Naive B cell (primary cell): Measurements from ENCODE around the gene ZNF750. TPM values are rescaled to one million over a fixed set of nuclear protein-coding genes. Genes with fewer than 3 reads are reported as not detected.
A peak's percentile ranks its signal among the peaks of the same experiment; 100 is the strongest.

Experiments used
- ATAC-seq, 2 donors: fragments of 150-1000 bp; cut with Tn5 transposase; 2 replicates each; pipeline ENCODE4 v1.10.0; 2021; ENCODE audit warnings: low read depth in 2 of 2, mild to moderate bottlenecking in 2 of 2, moderate library complexity in 2 of 2
- DNase-seq: peaks from one replicate; pipeline ENCODE4 v3.0.0; 2022
- H3K27ac Mint-ChIP-seq, 6 donors: one replicate each; pipeline ENCODE4 v1.8.0; 2020 to 2022; ENCODE audit warnings: mild to moderate bottlenecking in 6 of 6, mixed read lengths in 6 of 6, moderate library complexity in 5 of 6, inconsistent platforms in 2 of 6
- H3K27me3 Mint-ChIP-seq, 3 donors: one replicate each; pipeline ENCODE4 v1.8.0; 2021 to 2022; ENCODE audit warnings: mixed read lengths in 3 of 3, mild to moderate bottlenecking in 1 of 3
- H3K36me3 Mint-ChIP-seq, 2 donors: one replicate each; pipeline ENCODE4 v1.8.0; 2020 to 2022; ENCODE audit warnings: mixed read lengths in 2 of 2, inconsistent platforms in 1 of 2, mild to moderate bottlenecking in 1 of 2
- H3K4me1 Mint-ChIP-seq, 3 donors: one replicate each; pipeline ENCODE4 v1.8.0; 2020 to 2022; ENCODE audit warnings: mixed read lengths in 3 of 3, inconsistent platforms in 1 of 3, mild to moderate bottlenecking in 1 of 3, moderate library complexity in 1 of 3
- H3K4me3 Mint-ChIP-seq, 8 donors: one replicate each; pipeline ENCODE4 v1.8.0; 2020 to 2022; ENCODE audit warnings: mild to moderate bottlenecking in 8 of 8, mixed read lengths in 8 of 8, moderate library complexity in 8 of 8, inconsistent platforms in 2 of 8
- H3K9me3 Mint-ChIP-seq, 7 donors: one replicate each; pipeline ENCODE4 v1.8.0; 2020 to 2022; ENCODE audit warnings: mixed read lengths in 7 of 7, mild to moderate bottlenecking in 5 of 7, inconsistent platforms in 2 of 7, moderate library complexity in 1 of 7
- polyA plus RNA-seq, 6 donors: library from polyadenylated mRNA; unstranded; fragments of 300-500 nt; fragmentation: Illumina TruSeq; gene quantifications; one replicate each; pipeline ENCODE4 v1.2.3, GENCODE V29; 2021; ENCODE audit warnings: low read depth in 6 of 6

The ZNF750 gene
- polyA plus RNA-seq, 6 donors from 2014 or later, result 0.12 TPM; not detected in 5

DNA sequence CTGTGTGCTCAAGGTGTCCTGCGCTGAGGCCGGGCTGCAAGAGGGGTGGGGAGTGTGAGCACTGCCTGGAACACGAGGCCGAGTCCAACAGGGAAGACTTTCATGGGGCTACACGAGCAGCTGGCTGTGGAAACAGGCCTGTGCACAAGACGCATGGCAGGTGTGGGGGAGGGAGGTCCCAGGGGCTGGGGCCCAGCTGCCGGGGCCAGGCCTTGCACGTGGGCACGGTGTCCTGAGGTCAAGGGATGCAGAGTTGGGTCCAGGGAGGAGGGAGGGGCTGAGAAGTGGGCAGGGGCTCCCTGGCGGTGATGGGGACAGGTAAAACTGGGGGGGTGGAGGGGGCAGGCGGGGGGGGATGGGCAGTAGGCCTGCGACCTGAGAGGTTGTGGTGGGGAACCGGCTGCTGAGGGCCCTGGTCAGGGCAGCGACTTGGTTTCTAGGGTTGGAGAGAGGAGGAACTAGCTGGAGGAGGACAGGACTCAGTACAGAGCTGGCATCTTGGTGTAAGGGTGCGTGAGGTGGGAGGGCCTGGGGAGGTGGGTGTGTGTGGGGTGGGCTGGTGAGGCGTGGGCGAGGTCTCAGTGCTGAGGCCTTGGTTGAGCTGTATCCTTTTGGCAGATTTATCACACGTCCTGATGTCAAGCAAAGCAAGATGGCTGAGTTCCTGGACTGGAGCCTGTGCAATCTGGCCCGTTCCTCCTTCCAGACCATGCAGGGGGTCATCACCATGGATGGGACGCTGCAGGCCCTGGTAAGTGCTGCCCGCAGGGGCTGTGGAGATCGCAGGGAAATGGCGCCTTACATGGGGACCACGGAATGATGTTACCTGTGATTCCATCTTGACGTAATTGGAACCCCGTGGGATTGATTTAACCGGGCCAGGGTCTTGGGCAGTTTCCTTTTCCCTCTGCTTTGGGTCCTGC lies 58.6 kb downstream of the ZNF750 start:
- H3K36me3 Mint-ChIP-seq, result peaks cover 4 to 12% of the 10 kb centered on the region in 2 donors
- H3K4me3 Mint-ChIP-seq, result peak overlapping the region in 1 of 8 donors; percentile 47
- peak overlapping the region in 1 of 6 donors; percentile 9 for H3K27ac Mint-ChIP-seq
- DNase-seq, result no peak
- H3K4me1 Mint-ChIP-seq, result peaks cover 13 to 18% (median 15%) of the 10 kb centered on the region in 3 donors
- H3K27me3 Mint-ChIP-seq, result peaks cover 0 to 4% (median 0%) of the 10 kb centered on the region in 3 donors
- ATAC-seq, result peak in 1 of 2 donors; percentile 3
- H3K9me3 Mint-ChIP-seq, result peaks cover 0 to 3% (median 0%) of the 10 kb centered on the region in 7 donors

DNA sequence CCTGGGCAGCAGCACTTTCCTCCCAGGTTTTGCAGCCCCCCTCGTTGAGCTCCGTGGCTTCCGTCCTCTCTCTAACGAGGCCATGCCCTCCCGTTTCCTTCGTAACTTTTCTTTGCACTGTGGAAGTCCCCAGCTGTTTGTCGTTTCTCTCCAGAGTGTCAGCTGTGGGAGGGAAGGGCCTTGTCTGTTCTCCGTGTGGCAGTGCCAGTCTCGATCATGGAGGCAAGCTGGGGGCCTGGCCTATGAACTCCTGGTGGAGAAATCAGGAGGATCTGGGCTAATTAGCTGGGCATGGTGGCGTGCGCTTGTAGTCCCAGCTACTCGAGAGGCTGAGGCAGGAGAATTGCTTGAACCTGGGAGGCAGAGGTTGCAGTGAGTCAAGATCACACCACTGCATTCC lies 59.6 kb downstream of the ZNF750 start:
- Mint-ChIP-seq H3K4me3 (no peak overlapping the region), H3K36me3 (peaks cover 4 to 12% of the 10 kb centered on the region in 2 donors), H3K27ac (peak overlapping the region in 1 of 6 donors; percentile 67), H3K9me3 (peaks cover 0 to 3% (median 0%) of the 10 kb centered on the region in 7 donors), H3K4me1 (peaks cover 20 to 26% (median 22%) of the 10 kb centered on the region in 3 donors), H3K27me3 (peaks cover 0 to 4% (median 0%) of the 10 kb centered on the region in 3 donors)
- ATAC-seq, result no peak
- DNase-seq, result no peak

DNA sequence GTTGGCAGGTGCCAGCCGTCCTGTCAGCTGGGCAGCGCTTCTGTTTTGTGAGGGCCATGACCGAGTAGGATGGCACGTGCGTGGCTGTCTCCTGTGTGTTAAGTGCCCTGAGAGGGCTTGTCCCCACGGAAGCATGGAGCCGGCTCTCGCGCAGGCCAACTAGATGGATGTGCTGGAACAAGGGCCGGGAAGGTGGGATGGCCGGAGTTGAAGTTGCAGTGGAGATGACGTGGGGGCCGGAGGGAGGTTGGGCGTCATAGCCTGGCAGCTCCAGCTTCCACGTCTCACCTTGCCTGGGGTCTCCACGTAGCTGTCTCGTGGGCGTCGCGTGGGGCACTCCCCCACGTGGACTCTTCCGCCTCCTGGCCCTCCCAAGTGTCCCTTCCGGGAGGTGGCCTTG lies 60.3 kb downstream of the ZNF750 start:
- Mint-ChIP-seq H3K27me3 (peaks cover 0 to 4% (median 0%) of the 10 kb centered on the region in 3 donors), H3K36me3 (peaks cover 4 to 12% of the 10 kb centered on the region in 2 donors), H3K27ac (no peak overlapping the region), H3K4me3 (no peak overlapping the region), H3K4me1 (peaks cover 23 to 33% (median 27%) of the 10 kb centered on the region in 3 donors), H3K9me3 (peaks cover 0 to 3% (median 0%) of the 10 kb centered on the region in 7 donors)
- ATAC-seq (no peak), DNase-seq (no peak)

Other genes with a start within 250 kb of the ZNF750 start
- gene WDR45B, start 191.6 kb downstream of the ZNF750 start, polyA plus RNA-seq, result 10 to 100 TPM; 37.9 to 77.8 (median 47.4) TPM
- gene RAB40B, start 141.3 kb downstream of the ZNF750 start, polyA plus RNA-seq, result 1 to 10 TPM; 1.2 to 3.0 (median 2.3) TPM
- 10 to 100 TPM; 20.0 to 27.7 (median 25.8) TPM for gene FN3KRP, start 123.3 kb downstream of the ZNF750 start, polyA plus RNA-seq
- gene FN3K, start 104.4 kb downstream of the ZNF750 start, polyA plus RNA-seq, result not detected
- 10 to 100 TPM; 23.6 to 34.7 (median 27.5) TPM for gene TBCD, start 88.0 kb downstream of the ZNF750 start, polyA plus RNA-seq
- gene METRNL, start 239.6 kb upstream of the ZNF750 start, polyA plus RNA-seq, result 1 to 10 TPM in 4 of 6 donors, under 1 TPM in 2; 0.69 to 4.5 (median 1.4) TPM